GM12891 (cell line): ENCODE measurements around the gene KCNG3. TPM values are rescaled to one million over a fixed set of nuclear protein-coding genes. Genes with fewer than 3 reads are reported as not detected.

Experiments used
- DNase-seq: peaks from one replicate; pipeline ENCODE4 v3.0.0; 2011; ENCODE audit warnings: low spot score; ENCODE audit not compliant: insufficient read length
- FAIRE-seq: peaks from 2 replicates; lab custom pipeline; 2011; peaks lifted over from hg19 to GRCh38; lab: Jason Lieb, UNC
- PAX5 ChIP-seq: IDR thresholded peaks from 2 replicates; pipeline ENCODE4 v1.6.1; 2011; ENCODE audit warnings: low read length, moderate library complexity, mild to moderate bottlenecking; ENCODE audit not compliant: insufficient read depth, severe bottlenecking
- POLR2A ChIP-seq: IDR thresholded peaks from 2 replicates; pipeline ENCODE4 v1.6.1; 2011; ENCODE audit warnings: low read depth, low read length, control low read depth
- POLR2AphosphoS5 ChIP-seq: IDR thresholded peaks from 2 replicates; pipeline ENCODE4 v1.6.1; 2011; ENCODE audit warnings: low read depth, low read length, control low read depth
- POU2F2 ChIP-seq: IDR thresholded peaks from 2 replicates; pipeline ENCODE4 v1.6.1; 2011; ENCODE audit warnings: low read depth, mild to moderate bottlenecking, control low read depth, low read length, moderate library complexity
- SPI1 ChIP-seq: IDR thresholded peaks from 2 replicates; pipeline ENCODE4 v1.6.1; 2011; ENCODE audit warnings: low read depth, low read length, control low read depth
- TAF1 ChIP-seq: IDR thresholded peaks from 2 replicates; pipeline ENCODE4 v1.6.1; 2011; ENCODE audit warnings: low read depth, low read length, control low read depth
- polyA plus RNA-seq: library from polyadenylated mRNA; unstranded; fragments of >200 nt; gene quantifications from one replicate; pipeline ENCODE4 v1.2.1, GENCODE V29; 2012; ENCODE audit warnings: low read depth, missing spikeins, inconsistent platforms; ENCODE audit not compliant: missing spikeins

KCNG3 gene
- polyA plus RNA-seq = not detected

DNA sequence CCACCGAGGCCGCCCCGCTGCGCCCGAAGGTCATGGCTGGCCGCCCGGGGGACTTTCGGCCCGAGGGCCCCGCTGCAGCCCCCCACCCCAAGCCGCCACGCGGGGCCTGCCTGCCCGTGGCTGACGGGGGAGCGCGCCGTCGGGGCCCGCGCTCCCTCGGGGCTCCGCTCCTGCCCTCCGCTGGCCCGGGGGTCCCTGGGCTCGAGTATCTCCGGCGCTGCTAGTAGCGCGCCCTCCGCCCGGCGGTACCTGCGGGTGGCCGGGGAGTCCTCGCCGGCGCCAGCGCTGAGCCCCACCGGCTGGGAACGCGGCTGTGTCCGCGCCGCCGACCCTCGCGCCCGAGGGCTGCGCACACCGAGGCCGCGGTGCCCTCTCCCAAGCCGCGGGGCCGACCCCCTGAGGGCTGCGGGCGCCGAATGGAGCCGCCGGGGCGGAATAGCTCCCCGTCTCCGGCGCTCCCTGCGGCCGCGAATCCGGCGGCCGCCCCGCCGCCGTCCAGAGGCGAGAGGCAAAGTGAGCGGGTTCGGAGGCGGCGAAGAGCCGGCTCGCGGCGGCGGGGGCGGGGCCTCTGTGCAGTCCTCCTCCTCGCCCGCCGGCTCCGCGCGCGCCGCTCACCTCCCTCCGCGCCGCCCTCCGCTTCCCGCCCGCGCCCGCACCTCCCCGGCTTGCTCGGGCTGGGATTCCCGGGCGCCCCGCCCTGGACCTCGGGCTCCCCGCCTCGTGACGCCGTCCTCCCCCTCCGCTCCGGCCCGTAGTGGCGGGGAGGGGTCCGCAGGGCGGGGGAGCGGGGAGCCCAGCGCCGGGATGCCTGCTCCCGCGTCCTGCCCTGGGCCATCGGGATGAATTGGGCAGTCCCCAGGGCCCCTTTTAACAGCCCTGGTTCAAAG, at the start of gene KCNG3:
Gene KCNG3, minus strand, starts transcription at position 515 of the 887 bp plus-strand sequence. Its CDS starts 481 bp downstream, at position 34.
- DNase-seq (peak; percentile 78), FAIRE-seq (peak; percentile 56)
- TF ChIP-seq POLR2AphosphoS5 (no peak), POLR2A (no peak), TAF1 (no peak), PAX5 (no peak)

DNA sequence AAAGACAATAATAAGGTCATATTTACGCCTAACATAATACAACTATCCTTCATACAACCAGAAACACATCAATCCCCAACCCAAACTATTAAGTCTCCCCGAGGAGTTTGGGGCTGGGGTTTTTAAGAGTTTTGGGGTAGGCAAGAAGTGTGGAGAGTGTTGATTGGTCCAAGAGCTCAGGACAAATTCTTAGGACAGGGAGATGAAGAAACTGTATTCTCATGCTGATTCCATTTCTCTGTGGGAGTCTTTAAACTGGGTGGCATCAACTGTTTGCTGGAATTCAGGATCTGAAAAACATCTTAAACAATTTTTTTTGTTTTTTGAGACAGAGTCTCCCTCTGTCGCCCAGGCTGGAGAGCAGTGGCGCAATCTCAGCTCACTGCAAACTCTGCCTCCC, 49.1 kb upstream of the KCNG3 start:
- no peak for DNase-seq

GRCh38 chr2:42537493-42537892, 43.7 kb upstream of the KCNG3 start:
- FAIRE-seq = no peak
- TF ChIP-seq POU2F2 (no peak), SPI1 (no peak), PAX5 (no peak), POLR2AphosphoS5 (no peak), TAF1 (no peak), POLR2A (no peak)
- DNase-seq = no peak

More for the DNA sequence above, 49.1 kb upstream of the KCNG3 start:
- TF ChIP-seq POLR2A = no peak
- TF ChIP-seq PAX5 = no peak
- no peak for TF ChIP-seq SPI1
- no peak for TF ChIP-seq POU2F2
- TF ChIP-seq POLR2AphosphoS5 = no peak
- no peak for TF ChIP-seq TAF1
- FAIRE-seq = no peak

DNA sequence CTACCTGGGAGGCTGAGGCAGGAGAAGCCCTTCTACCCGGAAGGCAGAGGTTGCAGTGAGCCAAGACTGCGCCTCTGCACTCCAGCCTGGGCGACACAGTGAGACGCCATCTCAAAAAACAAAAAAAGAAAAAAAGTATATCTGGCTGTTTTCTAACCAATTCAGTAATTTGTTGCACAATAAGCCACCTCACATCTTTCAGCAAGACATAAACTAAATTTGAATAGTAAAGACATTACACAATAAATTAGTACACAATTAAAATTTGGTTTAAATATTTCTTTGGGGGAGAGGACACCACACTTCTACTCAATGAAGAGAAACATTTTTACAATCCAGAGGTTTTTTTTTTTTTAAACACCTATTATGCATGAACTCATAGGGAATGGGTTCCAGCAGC, 38.6 kb upstream of the KCNG3 start:
- TF ChIP-seq TAF1 (no peak), POLR2A (no peak), POU2F2 (no peak), SPI1 (no peak), PAX5 (no peak), POLR2AphosphoS5 (no peak)
- FAIRE-seq = no peak
- no peak for DNase-seq

DNA sequence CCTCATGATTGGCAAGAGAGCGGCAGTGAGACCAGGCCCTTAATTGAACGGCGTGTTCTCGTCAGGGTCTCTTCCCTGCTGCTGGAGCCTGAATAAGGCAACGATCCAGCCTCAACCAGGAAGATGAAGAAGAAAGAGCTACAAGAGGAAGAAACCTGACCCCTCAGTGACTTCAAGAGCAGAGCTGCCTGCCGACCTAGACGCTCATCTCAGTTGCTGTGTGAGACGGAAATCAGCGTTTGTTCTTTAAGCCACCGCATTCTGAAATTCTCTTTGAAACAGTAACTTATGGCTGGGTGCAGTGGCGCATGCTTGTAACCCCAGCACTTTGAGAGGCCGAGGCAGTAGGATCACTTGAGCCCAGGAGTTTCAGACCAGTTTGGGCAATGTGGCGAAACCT, 29.6 kb upstream of the KCNG3 start:
- FAIRE-seq = no peak
- no peak for TF ChIP-seq SPI1
- TF ChIP-seq PAX5 = no peak
- TF ChIP-seq POLR2A = no peak
- TF ChIP-seq POLR2AphosphoS5 = no peak
- no peak for TF ChIP-seq POU2F2
- DNase-seq = no peak

- TF ChIP-seq POLR2AphosphoS5 (no peak), POU2F2 (no peak), PAX5 (no peak), TAF1 (no peak), SPI1 (no peak), POLR2A (no peak)
- FAIRE-seq (no peak), DNase-seq (no peak)
Observed at GRCh38 chr2:42522035-42522434, 28.3 kb upstream of the KCNG3 start.

DNA sequence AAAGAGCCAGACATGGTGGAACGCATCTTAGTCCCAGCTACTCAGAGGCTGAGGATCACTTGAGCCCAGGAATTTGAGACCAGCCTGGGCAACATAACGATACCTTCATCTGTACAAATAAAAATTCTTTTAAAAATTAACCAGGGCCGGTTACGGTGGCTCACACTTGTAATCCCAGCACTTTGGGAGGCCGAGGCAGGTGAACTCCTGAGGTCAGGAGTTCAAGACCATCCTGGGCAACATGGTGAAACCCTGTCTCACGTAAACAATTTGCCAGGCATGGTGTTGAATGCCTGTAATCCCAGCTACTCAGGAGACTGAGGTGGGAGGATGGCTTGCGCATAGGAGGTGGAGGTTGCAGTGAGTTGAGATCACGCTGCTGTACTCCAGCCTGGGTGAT, 25.8 kb upstream of the KCNG3 start:
- no peak for DNase-seq
- FAIRE-seq = no peak
- TF ChIP-seq POLR2AphosphoS5 (no peak), PAX5 (no peak), SPI1 (no peak)

DNA sequence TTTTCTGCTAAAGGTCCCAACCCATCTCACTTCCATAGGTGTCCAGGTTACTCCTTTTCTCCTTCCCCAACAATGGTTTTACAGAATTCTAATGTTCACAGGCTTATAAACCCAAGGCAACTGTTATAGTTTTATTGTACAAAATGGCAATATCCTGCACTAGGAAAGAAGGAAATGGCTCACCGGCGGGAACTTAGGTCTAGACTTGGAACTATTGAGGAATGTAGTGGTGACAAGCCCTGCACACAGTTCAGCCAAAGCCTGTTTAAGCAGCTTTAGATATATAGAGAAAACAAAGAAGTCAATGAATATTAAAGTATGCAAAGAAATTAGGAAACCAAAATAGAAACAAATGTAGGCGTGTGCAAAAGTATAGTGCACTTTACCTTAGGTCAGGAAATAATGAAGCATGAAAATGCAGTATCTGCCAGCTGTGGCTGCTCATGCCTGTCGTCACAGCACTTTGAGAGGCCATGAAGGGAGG, 22.7 kb upstream of the KCNG3 start:
- TF ChIP-seq POU2F2 = no peak
- TF ChIP-seq POLR2A = no peak
- no peak for TF ChIP-seq PAX5
- no peak for TF ChIP-seq POLR2AphosphoS5
- TF ChIP-seq SPI1 = no peak
- no peak for TF ChIP-seq TAF1
- FAIRE-seq (no peak), DNase-seq (no peak)

GRCh38 chr2:42513252-42513918, 19.6 kb upstream of the KCNG3 start:
- FAIRE-seq = no peak
- no peak for TF ChIP-seq PAX5
- no peak for TF ChIP-seq SPI1
- TF ChIP-seq POU2F2 = no peak
- TF ChIP-seq TAF1 = no peak
- TF ChIP-seq POLR2A = no peak
- TF ChIP-seq POLR2AphosphoS5 = no peak
- no peak for DNase-seq

DNA sequence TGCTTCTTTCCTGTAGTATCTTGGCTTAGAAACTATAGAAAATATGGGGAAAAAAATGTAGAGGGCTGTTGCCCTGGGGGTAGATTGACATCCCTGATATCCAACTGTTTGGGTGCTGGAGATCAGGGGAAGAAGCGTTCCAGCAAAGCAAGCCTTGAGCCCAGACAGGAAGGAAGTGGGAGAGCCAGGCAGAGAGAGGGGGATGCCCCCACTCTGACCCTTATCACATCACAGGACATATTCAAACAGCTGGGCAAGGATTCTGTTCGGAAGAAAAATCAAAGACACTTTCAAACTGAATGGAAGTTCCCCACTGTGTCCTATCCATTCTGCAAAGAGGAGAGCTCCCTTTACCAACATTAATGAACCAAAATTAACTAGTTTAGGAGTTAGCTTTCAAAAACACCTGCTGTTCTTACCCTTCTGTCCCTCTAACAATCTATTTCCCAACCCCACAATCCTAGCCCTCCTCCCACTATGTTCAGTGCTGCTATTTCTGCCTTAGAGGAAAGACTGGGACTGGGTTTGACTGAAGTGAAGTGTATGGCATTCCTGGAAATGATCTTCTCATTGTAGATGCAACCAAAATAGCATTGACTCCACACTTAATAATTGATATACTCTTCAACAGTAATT, 16.9 kb upstream of the KCNG3 start:
- peak; percentile 71 for TF ChIP-seq SPI1
- no peak for TF ChIP-seq POU2F2
- no peak for TF ChIP-seq POLR2A
- TF ChIP-seq POLR2AphosphoS5 = no peak
- peak; percentile 23 for FAIRE-seq
- no peak for DNase-seq
